A673 (cell line): ENCODE results near the gene PFN3. TPM values are rescaled to one million over a fixed set of nuclear protein-coding genes. Genes with fewer than 3 reads are reported as not detected.

Experiments
- BruUV-seq: library from RNA; stranded (reverse); fragments of 400-500 nt; replicated peaks from 2 replicates; lab custom pipeline; 2021; lab: Mats Ljungman, UMichigan
- CTCF ChIA-PET: fragments of 300-600 bp; sonication (Branson Sonifier 250); formaldehyde crosslinking; loops from one replicate; lab custom pipeline; 2022; ENCODE audit warnings: antibody characterized with exemption; lab: Charles Lee
- POLR2A ChIA-PET: fragments of 300-600 bp; sonication (Branson Sonifier 250); formaldehyde crosslinking; loops from one replicate; lab custom pipeline; 2022; ENCODE audit warnings: antibody characterized with exemption; ENCODE audit not compliant: low non-redundant PET; lab: Charles Lee
- DNase-seq: peaks from one replicate; pipeline ENCODE4 v3.0.0-alpha.2; 2015; ENCODE audit warnings: low spot score
- H3K27ac ChIP-seq: fragments of 200-600 bp; sonication (generic); 2 replicates; pipeline ENCODE4 v1.5.1; 2016; ENCODE audit warnings: mixed run types, low read depth, mild to moderate bottlenecking, mixed read lengths, antibody characterized with exemption, low read length; ENCODE audit not compliant: poor library complexity, severe bottlenecking
- H3K27me3 ChIP-seq: fragments of 200-600 bp; sonication (generic); replicated peaks from 2 replicates; pipeline ENCODE4 v1.6.1; 2017; ENCODE audit warnings: mixed run types, low read depth, mild to moderate bottlenecking, mixed read lengths, antibody characterized with exemption, low read length; ENCODE audit not compliant: insufficient read depth, poor library complexity
- H3K36me3 ChIP-seq: fragments of 200-600 bp; sonication (generic); 2 replicates; pipeline ENCODE4 v1.6.1; 2016; ENCODE audit warnings: mixed run types, mild to moderate bottlenecking, mixed read lengths, antibody characterized with exemption, low read length; ENCODE audit not compliant: insufficient read depth, poor library complexity, severe bottlenecking
- H3K4me1 ChIP-seq: fragments of 200-600 bp; sonication (generic); 2 replicates; pipeline ENCODE4 v1.6.1; 2017; ENCODE audit warnings: mixed run types, mild to moderate bottlenecking, mixed read lengths, antibody characterized with exemption, low read length; ENCODE audit not compliant: insufficient read depth, poor library complexity, severe bottlenecking
- H3K4me3 ChIP-seq: fragments of 200-600 bp; sonication (generic); 2 replicates; pipeline ENCODE4 v1.5.1; 2016; ENCODE audit warnings: low read depth, mixed run types, mild to moderate bottlenecking, mixed read lengths, low read length; ENCODE audit not compliant: poor library complexity, severe bottlenecking
- H3K9me3 ChIP-seq: fragments of 200-600 bp; sonication (generic); 2 replicates; pipeline ENCODE4 v1.6.1; 2016; ENCODE audit warnings: mixed run types, low read depth, mild to moderate bottlenecking, mixed read lengths, antibody characterized with exemption, low read length; ENCODE audit not compliant: poor library complexity, severe bottlenecking
- EZH2 ChIP-seq: fragments of 200-600 bp; sonication (generic); IDR thresholded peaks from 2 replicates; pipeline ENCODE4 v1.6.1; 2017; ENCODE audit warnings: borderline replicate concordance, low read depth, mild to moderate bottlenecking, mixed read lengths, antibody characterized with exemption, low read length; ENCODE audit not compliant: poor library complexity, severe bottlenecking
- intact Hi-C: fragments of 100-400 bp; cut with micrococcal nuclease; formaldehyde crosslinking; loops from one replicate; pipeline ENCODE4 v1.10.0; 2022; ENCODE audit not compliant: unreplicated experiment
- total RNA-seq: library from RNA; stranded (reverse); gene quantifications from 2 replicates; pipeline ENCODE4 v1.2.3, GENCODE V29; 2021
- TF ChIP-seq, protein P1 (sequence below): fragments of 300-800, 200-600 bp; sonication (generic); conservative IDR thresholded peaks from 2 replicates; pipeline ENCODE4 v1.5.1; 2017; ENCODE audit warnings: low read depth, mild to moderate bottlenecking, antibody characterized with exemption, low read length, moderate library complexity, mixed read lengths

Gene PFN3
- total RNA-seq, 1 experiment from 2014 or later, result not detected

- no peaks in the 10 kb centered on the region for H3K36me3 ChIP-seq
- POLR2A ChIA-PET, result no interaction called here
- no peaks in the 10 kb centered on the region for H3K9me3 ChIP-seq
- intact Hi-C loops, result no loop called here
- CTCF ChIA-PET, result interaction anchor here (0.7 kb wide), 1 partner anchor 9 kb away, joined by 3 read pairs; no protein-coding TSS in a partner anchor
- H3K27ac ChIP-seq, result no peak overlapping the region
- TF ChIP-seq, protein P1, sequence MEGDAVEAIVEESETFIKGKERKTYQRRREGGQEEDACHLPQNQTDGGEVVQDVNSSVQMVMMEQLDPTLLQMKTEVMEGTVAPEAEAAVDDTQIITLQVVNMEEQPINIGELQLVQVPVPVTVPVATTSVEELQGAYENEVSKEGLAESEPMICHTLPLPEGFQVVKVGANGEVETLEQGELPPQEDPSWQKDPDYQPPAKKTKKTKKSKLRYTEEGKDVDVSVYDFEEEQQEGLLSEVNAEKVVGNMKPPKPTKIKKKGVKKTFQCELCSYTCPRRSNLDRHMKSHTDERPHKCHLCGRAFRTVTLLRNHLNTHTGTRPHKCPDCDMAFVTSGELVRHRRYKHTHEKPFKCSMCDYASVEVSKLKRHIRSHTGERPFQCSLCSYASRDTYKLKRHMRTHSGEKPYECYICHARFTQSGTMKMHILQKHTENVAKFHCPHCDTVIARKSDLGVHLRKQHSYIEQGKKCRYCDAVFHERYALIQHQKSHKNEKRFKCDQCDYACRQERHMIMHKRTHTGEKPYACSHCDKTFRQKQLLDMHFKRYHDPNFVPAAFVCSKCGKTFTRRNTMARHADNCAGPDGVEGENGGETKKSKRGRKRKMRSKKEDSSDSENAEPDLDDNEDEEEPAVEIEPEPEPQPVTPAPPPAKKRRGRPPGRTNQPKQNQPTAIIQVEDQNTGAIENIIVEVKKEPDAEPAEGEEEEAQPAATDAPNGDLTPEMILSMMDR, result no peak
- TF ChIP-seq EZH2, result no peak
- peaks cover 4% of the 10 kb centered on the region for H3K4me1 ChIP-seq
- DNase-seq, result no peak
- no peak overlapping the region for H3K4me3 ChIP-seq
- no TSS peak for BruUV-seq
- no peaks in the 10 kb centered on the region for H3K27me3 ChIP-seq
Observed at GRCh38 chr5:177355868-177356168, 44.6 kb downstream of the PFN3 start.

DNA sequence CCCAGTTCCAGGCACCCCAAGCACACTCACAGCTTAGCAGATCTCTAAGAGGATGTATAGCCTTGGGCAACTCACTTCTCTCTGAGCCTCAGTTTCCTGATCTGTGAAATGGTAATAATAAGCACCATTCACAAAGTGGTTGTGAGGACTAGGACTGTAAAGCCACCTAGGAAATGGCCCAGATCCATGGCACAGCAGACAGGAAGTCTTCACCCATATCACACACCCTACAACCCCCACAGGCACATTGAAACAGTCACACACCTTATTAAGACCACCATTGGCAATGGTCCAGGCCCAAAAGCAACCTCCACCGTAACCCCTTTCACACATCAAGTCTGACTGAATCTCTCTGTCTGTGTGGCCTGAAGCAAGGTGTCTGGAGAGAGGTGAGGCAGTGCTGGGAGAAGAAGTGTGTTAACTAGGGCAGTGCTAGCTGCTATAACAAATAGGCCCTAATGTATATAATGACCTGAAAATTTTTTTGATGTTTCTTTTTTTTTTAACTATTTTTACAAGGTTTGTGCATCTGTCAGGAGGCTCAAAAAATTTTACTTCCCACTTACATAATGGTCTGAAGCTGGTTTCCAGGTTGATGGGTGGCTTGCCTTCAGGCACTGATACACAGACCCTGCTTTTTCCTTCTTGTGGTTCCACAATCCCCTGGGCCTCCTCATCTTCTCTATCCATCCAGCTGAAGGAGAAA, 45.1 kb downstream of the PFN3 start:
- no peak overlapping the region for H3K4me3 ChIP-seq

DNA sequence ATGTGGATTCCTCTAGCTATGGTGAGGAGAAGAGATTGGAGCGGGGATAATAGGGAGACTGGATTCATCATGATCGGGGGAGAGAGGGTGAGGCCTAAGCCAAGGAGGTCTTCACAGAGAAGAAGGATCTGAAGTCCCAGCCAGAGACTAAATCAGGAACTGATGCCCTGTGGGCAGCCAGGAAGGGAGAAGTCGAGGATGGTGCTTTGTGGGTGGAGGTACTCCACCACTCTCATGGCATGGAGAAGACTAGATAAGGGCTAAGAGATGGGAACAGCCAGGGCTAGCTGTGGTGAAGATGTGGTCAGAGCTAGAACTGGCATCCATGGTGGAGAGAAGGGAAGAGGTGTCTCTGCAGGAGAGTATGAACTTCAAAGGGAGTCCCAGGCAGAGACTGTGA, 45.8 kb downstream of the PFN3 start:
- Histone ChIP-seq H3K4me3 (no peak overlapping the region), H3K9me3 (no peaks in the 10 kb centered on the region), H3K27me3 (no peaks in the 10 kb centered on the region), H3K27ac (no peak overlapping the region), H3K4me1 (peaks cover 4% of the 10 kb centered on the region), H3K36me3 (no peaks in the 10 kb centered on the region)
- intact Hi-C loops, result no loop called here
- no peak for TF ChIP-seq EZH2
- TF ChIP-seq, protein P1, result no peak
- ChIA-PET POLR2A (no interaction called here), CTCF (no interaction called here)
- BruUV-seq, result no TSS peak
- DNase-seq, result no peak

More for the DNA sequence above, 45.1 kb downstream of the PFN3 start:
- intact Hi-C loops, result no loop called here
- H3K36me3 ChIP-seq, result no peaks in the 10 kb centered on the region
- H3K27me3 ChIP-seq, result no peaks in the 10 kb centered on the region
- ChIA-PET POLR2A (no interaction called here), CTCF (interaction anchor here (0.7 kb wide), 1 partner anchor 10 kb away, joined by 3 read pairs; no protein-coding TSS in a partner anchor)
- H3K9me3 ChIP-seq, result no peaks in the 10 kb centered on the region
- no peak for DNase-seq
- no TSS peak for BruUV-seq
- TF ChIP-seq, protein P1, result no peak
- no peak for TF ChIP-seq EZH2
- H3K4me1 ChIP-seq, result peaks cover 4% of the 10 kb centered on the region
- H3K27ac ChIP-seq, result no peak overlapping the region
